SK-N-MC (cell line): Measurements from ENCODE around the gene MACROD2.

Experiments used
- EZH2 ChIP-seq: fragments of 200-600 bp; sonication (generic); IDR thresholded peaks from one replicate; pipeline ENCODE4 v1.6.1; 2017; ENCODE audit warnings: antibody characterized with exemption
- POLR2AphosphoS5 ChIP-seq: IDR thresholded peaks from 2 replicates; pipeline ENCODE4 v1.6.1; 2012; ENCODE audit warnings: mild to moderate bottlenecking, low read depth, low read length, borderline replicate concordance

DNA sequence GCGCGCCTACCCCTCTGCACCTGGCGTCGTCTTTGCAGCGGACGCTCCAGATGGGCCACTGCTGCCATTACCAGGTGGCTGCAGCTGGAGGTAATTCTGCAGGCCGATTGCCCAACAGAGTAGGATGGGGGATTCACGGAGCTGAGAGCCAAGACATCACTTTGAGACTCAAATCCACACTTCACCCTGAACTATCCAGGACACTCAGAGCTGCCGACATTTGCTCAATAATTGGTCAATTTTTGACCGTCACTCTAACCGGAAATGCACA lies 1037.0 kb downstream of the MACROD2 start:
- no peak for TF ChIP-seq POLR2AphosphoS5
- TF ChIP-seq EZH2 = no peak
